AG04450 (cell line): ENCODE measurements around the gene RASSF6. TPM values are rescaled to one million over a fixed set of nuclear protein-coding genes. Genes with fewer than 3 reads are reported as not detected.
A peak's percentile ranks its signal among the peaks of the same experiment; 100 is the strongest.
"Not testable (repeated sequence)": the region's sequence is repeated elsewhere in the genome, so short reads cannot be mapped to it uniquely, and the experiment has no call there.

Experiments used
- CTCF ChIA-PET: fragments of 300-600, 350-600 bp; formaldehyde crosslinking; extraction: SDS; loops from one replicate; lab custom pipeline; 2022; ENCODE audit warnings: antibody characterized with exemption, inconsistent platforms; lab: Charles Lee
- POLR2A ChIA-PET: fragments of 350-600 bp; formaldehyde crosslinking; extraction: SDS; loops from one replicate; lab custom pipeline; 2021; ENCODE audit warnings: antibody characterized with exemption, inconsistent platforms; lab: Yijun Ruan, JAX
- DNase-seq: peaks from one replicate; pipeline ENCODE4 v3.0.0-alpha.2; 2011; ENCODE audit warnings: low read depth, low spot score
- H3K27ac ChIP-seq: one replicate; pipeline ENCODE4 v1.5.1; 2012; ENCODE audit warnings: low read depth, low read length, control low read depth
- H3K27me3 ChIP-seq: one replicate; pipeline ENCODE4 v1.6.0; 2012; ENCODE audit warnings: low read length; ENCODE audit not compliant: control insufficient read depth, insufficient read depth
- H3K4me3 ChIP-seq: 2 replicates; pipeline ENCODE4 v1.5.1; 2011; ENCODE audit warnings: mild to moderate bottlenecking, low read depth, low read length, control low read depth
- H3K9me3 ChIP-seq: 2 replicates; pipeline ENCODE4 v1.5.1; 2012; ENCODE audit warnings: low read length; ENCODE audit not compliant: control insufficient read depth, insufficient read depth
- CTCF ChIP-seq: IDR thresholded peaks from 2 replicates; pipeline ENCODE4 v1.5.1; 2011; ENCODE audit warnings: low read depth, low read length, control low read depth, inconsistent platforms
- polyA plus RNA-seq: library from polyadenylated mRNA; depleted of rRNA; stranded (reverse); fragments of >200 nt; gene quantifications from 2 replicates; pipeline ENCODE4 v1.2.3, GENCODE V29; 2011

RASSF6 gene
- polyA plus RNA-seq, 1 experiment = 0.07 TPM

- POLR2A ChIA-PET = no interaction called here
- no peak for TF ChIP-seq CTCF
- no peak overlapping the region for H3K27ac ChIP-seq
- CTCF ChIA-PET = interaction anchor here (0.9 to 5.4 kb wide), 12 partner anchors 8 to 558 kb away, joined by 3 to 90 read pairs (median 6); no protein-coding TSS in a partner anchor
- H3K4me3 ChIP-seq = no peak overlapping the region
- DNase-seq = no peak
- no peaks in the 10 kb centered on the region for H3K27me3 ChIP-seq
- no peaks in the 10 kb centered on the region for H3K9me3 ChIP-seq
These were observed 43.9 kb downstream of the RASSF6 start for GRCh38 chr4:73576381-73576780.

- no peak overlapping the region for H3K4me3 ChIP-seq
- H3K9me3 ChIP-seq = no peaks in the 10 kb centered on the region
- no peak overlapping the region for H3K27ac ChIP-seq
- no peak for TF ChIP-seq CTCF
- DNase-seq = no peak
- ChIA-PET CTCF (interaction anchor here (0.9 to 5.4 kb wide), 17 partner anchors 9 to 559 kb away, joined by 3 to 90 read pairs (median 5); no protein-coding TSS in a partner anchor), POLR2A (no interaction called here)
- no peaks in the 10 kb centered on the region for H3K27me3 ChIP-seq
These were observed 44.6 kb downstream of the RASSF6 start for GRCh38 chr4:73575660-73576059.

DNA sequence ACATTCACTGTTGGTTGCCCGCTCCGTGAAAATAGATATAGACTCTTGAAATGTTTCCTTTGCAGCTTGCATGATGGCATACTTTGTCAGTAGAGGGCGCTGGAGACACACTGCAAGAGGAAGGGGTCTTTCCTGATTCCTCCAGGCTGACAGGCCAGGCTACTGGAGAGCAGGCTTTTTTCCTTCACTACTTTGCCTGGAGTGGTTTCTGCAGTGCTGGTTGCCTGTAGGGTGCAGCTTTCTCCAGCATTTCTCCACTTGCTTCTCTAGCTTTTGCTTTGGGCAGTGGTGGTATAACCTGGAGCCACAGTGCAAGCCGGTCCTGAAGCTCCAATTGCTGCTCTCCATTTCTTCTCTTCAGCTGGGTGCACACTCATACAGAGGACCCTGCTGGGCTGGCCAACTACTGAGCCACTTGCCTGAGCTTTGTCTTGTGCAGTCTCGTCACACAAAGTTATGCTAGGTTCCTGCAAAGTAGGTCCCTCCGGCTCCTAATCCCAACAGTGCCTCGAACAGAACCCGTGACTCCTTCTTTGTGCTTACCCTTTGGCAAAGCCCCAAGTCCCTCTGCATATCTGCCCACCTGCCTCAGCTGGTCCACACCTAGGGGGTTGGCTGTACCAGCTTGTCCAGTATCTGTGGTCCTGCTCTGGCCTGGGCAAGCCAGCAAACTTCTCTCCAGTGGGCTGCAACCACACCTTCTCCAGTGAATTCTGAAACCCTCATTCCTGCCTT lies 46.3 kb downstream of the RASSF6 start:
- ChIA-PET POLR2A (no interaction called here), CTCF (interaction anchor here (0.5 to 5.4 kb wide), 49 partner anchors 9 to 615 kb away, joined by 3 to 90 read pairs (median 4); no protein-coding TSS in a partner anchor)
- DNase-seq = peak; percentile 75
- TF ChIP-seq CTCF = peak; percentile 99
- Histone ChIP-seq H3K27ac (no peak overlapping the region), H3K9me3 (no peaks in the 10 kb centered on the region), H3K4me3 (no peak overlapping the region), H3K27me3 (peaks cover 3% of the 10 kb centered on the region)

GRCh38 chr4:73550865-73551264 lies 69.4 kb downstream of the RASSF6 start:
- CTCF ChIA-PET, H3K27ac ChIP-seq, H3K4me3 ChIP-seq, DNase-seq, H3K27me3 ChIP-seq, H3K9me3 ChIP-seq, POLR2A ChIA-PET: not testable (repeated sequence)

DNA sequence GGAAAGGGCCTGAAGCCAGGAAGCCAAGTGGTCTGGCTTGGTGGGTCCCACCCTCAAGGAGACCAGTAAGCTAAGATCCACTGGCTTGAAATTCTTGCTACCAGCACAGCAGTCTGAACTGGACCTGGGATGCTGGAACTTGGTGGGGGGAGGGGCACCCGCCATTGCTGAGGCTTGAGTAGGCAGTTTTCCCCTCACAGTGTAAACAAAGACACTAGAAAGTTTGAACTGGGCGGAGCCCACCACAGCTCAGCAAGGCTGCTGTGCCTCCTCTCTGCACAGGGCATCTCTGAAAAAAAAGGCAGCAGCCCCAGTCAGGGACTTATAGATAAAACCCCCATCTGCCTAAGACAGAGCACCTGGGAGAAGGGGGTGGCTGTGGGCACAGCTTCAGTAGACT lies 75.6 kb downstream of the RASSF6 start:
- TF ChIP-seq CTCF = no peak
- CTCF ChIA-PET = no interaction called here
- H3K27me3 ChIP-seq = no peaks in the 10 kb centered on the region
- no peaks in the 10 kb centered on the region for H3K9me3 ChIP-seq
- no peak overlapping the region for H3K4me3 ChIP-seq
- POLR2A ChIA-PET = no interaction called here
- no peak for DNase-seq
- no peak overlapping the region for H3K27ac ChIP-seq
